ENCODE data around the gene SUN3. TPM values are rescaled to one million over a fixed set of nuclear protein-coding genes. Genes with fewer than 3 reads are reported as not detected.
A peak's percentile ranks its signal among the peaks of the same experiment; 100 is the strongest.
"Not testable (repeated sequence)": the region's sequence is repeated elsewhere in the genome, so short reads cannot be mapped to it uniquely, and the experiment has no call there.

SUN3 gene
- total and polyA plus RNA-seq, 5 donors from 2014 or later, result not detected

- ATAC-seq (ENCODE audit: low read depth in 2 of 2) (no peak), DNase-seq (no peak)
- H3K27me3 Mint-ChIP-seq, result peaks cover 14% of the 10 kb centered on the region
- Histone ChIP-seq H3K36me3 (ENCODE audit: control insufficient read depth, insufficient read depth, low read length) (no peaks in the 10 kb centered on the region), H3K27ac (ENCODE audit: insufficient read depth, low read length, poor library complexity, severe bottlenecking) (no peak overlapping the region), H3K4me1 (ENCODE audit: control insufficient read depth, insufficient read depth, low read length, poor library complexity, severe bottlenecking) (no peaks in the 10 kb centered on the region), H3K4me3 (ENCODE audit: low read depth, low read length) (no peak overlapping the region), H3K27me3 (ENCODE audit: control insufficient read depth, insufficient read depth, low read length) (peaks cover 6% of the 10 kb centered on the region), H3K9me3 (ENCODE audit: control insufficient read depth in 2 of 2, low read length in 2 of 2) (no peaks in the 10 kb centered on the region)
- H3K9me3 Mint-ChIP-seq, result peaks cover 0 to 6% (median 0%) of the 10 kb centered on the region in 7 donors
- no peak overlapping the region for H3K4me3 Mint-ChIP-seq
- peaks cover 3% of the 10 kb centered on the region for H3K36me3 Mint-ChIP-seq
- no peaks in the 10 kb centered on the region for H3K4me1 Mint-ChIP-seq
- peak overlapping the region in 1 of 3 donors; percentile 3 for H3K27ac Mint-ChIP-seq
These were observed 24.3 kb downstream of the SUN3 start for GRCh38 chr7:48004638-48005037.

- H3K27me3 ChIP-seq (ENCODE audit: control insufficient read depth, insufficient read depth, low read length), result peaks cover 6% of the 10 kb centered on the region
- peaks cover 3% of the 10 kb centered on the region for H3K36me3 Mint-ChIP-seq
These were observed 24.9 kb downstream of the SUN3 start for GRCh38 chr7:48004032-48004431.

GRCh38 chr7:48000164-48000563 is 28.7 kb downstream of the SUN3 start:
- not testable (repeated sequence) for ATAC-seq (ENCODE audit: low read depth in 2 of 2); H3K9me3 ChIP-seq (ENCODE audit: control insufficient read depth in 2 of 2, low read length in 2 of 2); H3K36me3 Mint-ChIP-seq; DNase-seq; H3K27me3 ChIP-seq (ENCODE audit: control insufficient read depth, insufficient read depth, low read length); H3K4me3 ChIP-seq (ENCODE audit: low read depth, low read length); H3K4me1 ChIP-seq (ENCODE audit: control insufficient read depth, insufficient read depth, low read length, poor library complexity, severe bottlenecking); H3K27ac Mint-ChIP-seq; H3K9me3 Mint-ChIP-seq; H3K27ac ChIP-seq (ENCODE audit: insufficient read depth, low read length, poor library complexity, severe bottlenecking); H3K4me1 Mint-ChIP-seq; H3K4me3 Mint-ChIP-seq; H3K36me3 ChIP-seq (ENCODE audit: control insufficient read depth, insufficient read depth, low read length)
- peaks cover 15% of the 10 kb centered on the region for H3K27me3 Mint-ChIP-seq

More at GRCh38 chr7:48004032-48004431, 24.9 kb downstream of the SUN3 start:
- Histone ChIP-seq H3K36me3 (ENCODE audit: control insufficient read depth, insufficient read depth, low read length) (no peaks in the 10 kb centered on the region), H3K27ac (ENCODE audit: insufficient read depth, low read length, poor library complexity, severe bottlenecking) (no peak overlapping the region), H3K9me3 (ENCODE audit: control insufficient read depth in 2 of 2, low read length in 2 of 2) (no peaks in the 10 kb centered on the region), H3K4me1 (ENCODE audit: control insufficient read depth, insufficient read depth, low read length, poor library complexity, severe bottlenecking) (no peaks in the 10 kb centered on the region), H3K4me3 (ENCODE audit: low read depth, low read length) (no peak overlapping the region)
- DNase-seq (no peak), ATAC-seq (ENCODE audit: low read depth in 2 of 2) (no peak)
- H3K27me3 Mint-ChIP-seq, result peaks cover 14% of the 10 kb centered on the region
- no peaks in the 10 kb centered on the region for H3K4me1 Mint-ChIP-seq
- H3K9me3 Mint-ChIP-seq, result peaks cover 0 to 6% (median 0%) of the 10 kb centered on the region in 7 donors
- H3K27ac Mint-ChIP-seq, result no peak overlapping the region
- H3K4me3 Mint-ChIP-seq, result no peak overlapping the region

GRCh38 chr7:47999413-47999812 is 29.5 kb downstream of the SUN3 start:
- ATAC-seq (ENCODE audit: low read depth in 2 of 2), result no peak
- Mint-ChIP-seq H3K4me1 (peaks cover 0 to 1% (median 0%) of the 10 kb centered on the region in 4 donors), H3K4me3 (no peak overlapping the region)

GRCh38 chr7:47992446-47992845 is 36.5 kb downstream of the SUN3 start:
- H3K27ac ChIP-seq (ENCODE audit: insufficient read depth, low read length, poor library complexity, severe bottlenecking), result peak overlapping the region; percentile 62
- peaks cover 13% of the 10 kb centered on the region for H3K4me1 ChIP-seq (ENCODE audit: control insufficient read depth, insufficient read depth, low read length, poor library complexity, severe bottlenecking)
- Mint-ChIP-seq H3K4me3 (peak overlapping the region; percentile 79 to 96 (median 94)), H3K27ac (peak overlapping the region; percentile 85 to 98 (median 88)), H3K4me1 (peaks cover 9 to 21% (median 17%) of the 10 kb centered on the region in 4 donors), H3K27me3 (peaks cover 5% of the 10 kb centered on the region), H3K9me3 (peaks cover 0 to 5% (median 0%) of the 10 kb centered on the region in 7 donors), H3K36me3 (peaks cover 3% of the 10 kb centered on the region)
- DNase-seq (no peak), ATAC-seq (ENCODE audit: low read depth in 2 of 2) (no peak)
- H3K27me3 ChIP-seq (ENCODE audit: control insufficient read depth, insufficient read depth, low read length), result peaks cover 2% of the 10 kb centered on the region
- no peaks in the 10 kb centered on the region for H3K36me3 ChIP-seq (ENCODE audit: control insufficient read depth, insufficient read depth, low read length)
- peak overlapping the region; percentile 73 for H3K4me3 ChIP-seq (ENCODE audit: low read depth, low read length)
- no peaks in the 10 kb centered on the region for H3K9me3 ChIP-seq (ENCODE audit: control insufficient read depth in 2 of 2, low read length in 2 of 2)

More at GRCh38 chr7:47999413-47999812, 29.5 kb downstream of the SUN3 start:
- Mint-ChIP-seq H3K9me3 (peaks cover 0 to 6% (median 0%) of the 10 kb centered on the region in 7 donors), H3K36me3 (peaks cover 6% of the 10 kb centered on the region), H3K27me3 (peaks cover 13% of the 10 kb centered on the region), H3K27ac (no peak overlapping the region)
- no peaks in the 10 kb centered on the region for H3K4me1 ChIP-seq (ENCODE audit: control insufficient read depth, insufficient read depth, low read length, poor library complexity, severe bottlenecking)
- no peak overlapping the region for H3K27ac ChIP-seq (ENCODE audit: insufficient read depth, low read length, poor library complexity, severe bottlenecking)
- no peaks in the 10 kb centered on the region for H3K9me3 ChIP-seq (ENCODE audit: control insufficient read depth in 2 of 2, low read length in 2 of 2)
- no peak for DNase-seq
- H3K36me3 ChIP-seq (ENCODE audit: control insufficient read depth, insufficient read depth, low read length), result no peaks in the 10 kb centered on the region
- peaks cover 3% of the 10 kb centered on the region for H3K27me3 ChIP-seq (ENCODE audit: control insufficient read depth, insufficient read depth, low read length)
- no peak overlapping the region for H3K4me3 ChIP-seq (ENCODE audit: low read depth, low read length)

GRCh38 chr7:47991741-47992311 is 37.1 kb downstream of the SUN3 start:
- H3K27me3 Mint-ChIP-seq, result peaks cover 5% of the 10 kb centered on the region
- peaks cover 13% of the 10 kb centered on the region for H3K4me1 ChIP-seq (ENCODE audit: control insufficient read depth, insufficient read depth, low read length, poor library complexity, severe bottlenecking)
- peak overlapping the region; percentile 85 to 98 (median 88) for H3K27ac Mint-ChIP-seq
- ATAC-seq (ENCODE audit: low read depth in 2 of 2) (peak; percentile 98 to 99), DNase-seq (peak; percentile 70 to 94 (median 83))
- H3K4me3 ChIP-seq (ENCODE audit: low read depth, low read length), result peak overlapping the region; percentile 73
- peak overlapping the region; percentile 62 for H3K27ac ChIP-seq (ENCODE audit: insufficient read depth, low read length, poor library complexity, severe bottlenecking)
- no peaks in the 10 kb centered on the region for H3K9me3 ChIP-seq (ENCODE audit: control insufficient read depth in 2 of 2, low read length in 2 of 2)
- peak overlapping the region; percentile 79 to 96 (median 94) for H3K4me3 Mint-ChIP-seq
- H3K9me3 Mint-ChIP-seq, result peaks cover 0 to 5% (median 0%) of the 10 kb centered on the region in 7 donors
- peaks cover 9 to 21% (median 17%) of the 10 kb centered on the region in 4 donors for H3K4me1 Mint-ChIP-seq
- peaks cover 3% of the 10 kb centered on the region for H3K36me3 Mint-ChIP-seq
- H3K36me3 ChIP-seq (ENCODE audit: control insufficient read depth, insufficient read depth, low read length), result no peaks in the 10 kb centered on the region
- peaks cover 2% of the 10 kb centered on the region for H3K27me3 ChIP-seq (ENCODE audit: control insufficient read depth, insufficient read depth, low read length)

GRCh38 chr7:47991270-47991669 is 37.6 kb downstream of the SUN3 start:
- H3K4me3 ChIP-seq (ENCODE audit: low read depth, low read length), result peak overlapping the region; percentile 73
- no peak for ATAC-seq (ENCODE audit: low read depth in 2 of 2)
- H3K27ac Mint-ChIP-seq, result peak overlapping the region; percentile 85 to 98 (median 88)

GRCh38 chr7:47990592-47990991 is 38.3 kb downstream of the SUN3 start:
- DNase-seq, result no peak
- Mint-ChIP-seq H3K36me3 (peaks cover 3% of the 10 kb centered on the region), H3K27ac (no peak overlapping the region), H3K9me3 (peaks cover 0 to 5% (median 0%) of the 10 kb centered on the region in 7 donors), H3K4me1 (peaks cover 9 to 21% (median 17%) of the 10 kb centered on the region in 4 donors), H3K27me3 (peaks cover 12% of the 10 kb centered on the region), H3K4me3 (peak overlapping the region in 1 of 4 donors; percentile 34)
- Histone ChIP-seq H3K36me3 (ENCODE audit: control insufficient read depth, insufficient read depth, low read length) (no peaks in the 10 kb centered on the region), H3K4me1 (ENCODE audit: control insufficient read depth, insufficient read depth, low read length, poor library complexity, severe bottlenecking) (peaks cover 13% of the 10 kb centered on the region), H3K9me3 (ENCODE audit: control insufficient read depth in 2 of 2, low read length in 2 of 2) (no peaks in the 10 kb centered on the region), H3K4me3 (ENCODE audit: low read depth, low read length) (no peak overlapping the region), H3K27me3 (ENCODE audit: control insufficient read depth, insufficient read depth, low read length) (peaks cover 2% of the 10 kb centered on the region), H3K27ac (ENCODE audit: insufficient read depth, low read length, poor library complexity, severe bottlenecking) (no peak overlapping the region)
- no peak for ATAC-seq (ENCODE audit: low read depth in 2 of 2)

More at GRCh38 chr7:47991270-47991669, 37.6 kb downstream of the SUN3 start:
- Mint-ChIP-seq H3K4me1 (peaks cover 9 to 21% (median 17%) of the 10 kb centered on the region in 4 donors), H3K4me3 (peak overlapping the region; percentile 79 to 96 (median 94)), H3K9me3 (peaks cover 0 to 5% (median 0%) of the 10 kb centered on the region in 7 donors), H3K36me3 (peaks cover 3% of the 10 kb centered on the region), H3K27me3 (peaks cover 6% of the 10 kb centered on the region)
- Histone ChIP-seq H3K36me3 (ENCODE audit: control insufficient read depth, insufficient read depth, low read length) (no peaks in the 10 kb centered on the region), H3K4me1 (ENCODE audit: control insufficient read depth, insufficient read depth, low read length, poor library complexity, severe bottlenecking) (peaks cover 13% of the 10 kb centered on the region), H3K27me3 (ENCODE audit: control insufficient read depth, insufficient read depth, low read length) (peaks cover 2% of the 10 kb centered on the region), H3K27ac (ENCODE audit: insufficient read depth, low read length, poor library complexity, severe bottlenecking) (peak overlapping the region; percentile 62), H3K9me3 (ENCODE audit: control insufficient read depth in 2 of 2, low read length in 2 of 2) (no peaks in the 10 kb centered on the region)
- no peak for DNase-seq
